GM21717 (cell line): ENCODE measurements around the gene ASCL1.

Experiments
- ATAC-seq: cut with Tn5 transposase; IDR thresholded peaks from one replicate; pipeline ENCODE4 v1.9.1; 2021; ENCODE audit warnings: mild to moderate bottlenecking, moderate library complexity; ENCODE audit not compliant: unreplicated experiment

Gene ASCL1

DNA sequence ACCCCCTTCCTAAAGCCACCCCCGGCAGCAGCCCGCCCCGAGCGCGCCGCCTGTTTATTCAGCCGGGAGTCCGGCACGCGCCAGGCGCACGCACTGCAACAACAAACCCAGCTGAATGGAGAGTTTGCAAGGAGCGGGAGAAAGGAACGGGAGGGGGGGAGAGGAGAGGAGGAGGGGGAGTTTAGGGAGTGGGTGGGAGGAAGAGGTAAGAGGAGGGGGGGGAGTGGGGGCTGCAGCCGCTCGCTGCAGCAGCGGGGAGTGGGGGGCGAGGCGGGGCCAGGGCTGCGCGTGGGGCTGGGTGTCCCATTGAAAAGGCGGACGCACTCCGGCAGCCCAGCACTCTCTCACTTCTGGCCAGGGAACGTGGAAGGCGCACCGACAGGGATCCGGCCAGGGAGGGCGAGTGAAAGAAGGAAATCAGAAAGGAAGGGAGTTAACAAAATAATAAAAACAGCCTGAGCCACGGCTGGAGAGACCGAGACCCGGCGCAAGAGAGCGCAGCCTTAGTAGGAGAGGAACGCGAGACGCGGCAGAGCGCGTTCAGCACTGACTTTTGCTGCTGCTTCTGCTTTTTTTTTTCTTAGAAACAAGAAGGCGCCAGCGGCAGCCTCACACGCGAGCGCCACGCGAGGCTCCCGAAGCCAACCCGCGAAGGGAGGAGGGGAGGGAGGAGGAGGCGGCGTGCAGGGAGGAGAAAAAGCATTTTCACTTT, at the start of gene ASCL1:
ASCL1 (plus strand) TSS at position 336 of the 712 bp plus-strand sequence. CDS start 571 bp downstream, outside the sequence.
- ATAC-seq, result no peak

DNA sequence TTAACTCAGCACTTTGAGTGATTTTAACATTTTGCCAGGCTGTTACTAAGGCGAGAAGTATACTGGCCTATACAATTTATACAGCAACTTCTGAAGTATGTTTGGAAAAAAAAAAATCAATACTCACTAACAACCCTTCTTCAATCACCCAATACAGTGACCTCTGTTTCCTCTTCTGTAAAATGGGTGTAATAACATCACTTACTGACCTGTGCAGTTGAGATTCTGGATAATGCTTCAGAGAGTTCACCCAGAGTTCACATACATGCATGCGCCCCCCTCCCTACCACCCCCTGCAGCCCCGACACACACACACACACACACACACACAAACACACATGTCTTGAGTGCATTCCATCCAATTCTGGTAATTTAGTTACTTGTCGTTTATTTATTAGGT, 49.6 kb upstream of the ASCL1 start:
- ATAC-seq, result no peak

DNA sequence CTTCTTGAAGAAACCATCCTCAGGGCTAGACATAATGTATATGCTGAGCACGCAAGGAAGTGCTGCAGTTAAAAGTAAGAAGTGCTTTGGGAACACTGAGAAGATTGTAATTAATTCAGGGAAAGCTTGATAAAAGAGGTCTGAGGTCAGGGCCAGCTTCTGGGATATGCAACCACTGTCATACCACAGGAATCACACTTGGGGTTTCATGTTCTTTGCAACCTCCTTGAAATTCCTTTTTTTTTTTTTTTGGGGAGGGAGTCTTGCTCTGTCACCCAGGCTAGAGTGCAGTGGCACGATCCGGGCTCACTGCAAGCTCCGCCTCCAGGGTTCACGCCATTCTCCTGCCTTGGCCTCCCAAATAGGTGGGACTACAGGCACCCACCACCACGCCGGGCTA, 47.3 kb upstream of the ASCL1 start:
- ATAC-seq, result no peak

DNA sequence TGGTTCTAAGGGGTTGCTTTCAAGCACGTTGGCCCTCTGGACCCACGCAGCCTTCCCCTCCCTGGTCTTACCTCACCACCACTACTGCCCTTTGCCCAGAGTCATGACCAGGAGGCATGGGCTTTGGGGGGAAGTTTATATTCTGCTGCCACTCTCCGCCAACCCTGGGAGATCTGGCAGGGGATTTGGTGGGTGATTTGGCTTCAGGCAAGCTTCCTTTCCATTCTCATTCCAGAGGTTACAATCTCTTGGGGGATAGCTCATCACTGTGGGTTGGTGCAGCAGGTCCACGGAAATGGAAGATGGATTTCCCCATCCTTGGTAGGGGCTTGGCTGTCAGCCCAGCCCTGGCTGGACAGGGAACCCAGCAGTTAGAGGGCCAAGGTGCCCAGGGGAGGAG, 46.7 kb upstream of the ASCL1 start:
- no peak for ATAC-seq

DNA sequence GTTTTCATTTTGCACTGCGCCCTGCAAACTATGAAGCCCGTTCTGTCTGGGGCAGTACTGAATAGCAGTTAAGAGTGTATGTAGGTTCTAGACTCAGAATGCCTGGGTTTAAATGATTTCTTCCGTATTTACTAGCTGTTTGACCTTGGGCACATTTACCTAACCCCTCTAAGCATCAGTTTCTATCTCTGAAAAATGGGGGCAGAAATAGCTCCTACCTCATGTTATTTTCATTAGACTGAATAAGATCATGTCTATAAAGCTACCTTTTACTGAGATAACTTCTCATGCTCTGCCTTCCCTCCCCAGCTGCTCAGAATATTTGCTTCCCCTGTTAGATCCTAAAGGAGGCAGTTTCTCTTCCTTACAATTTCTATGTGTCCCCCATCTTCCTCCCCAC, 46.2 kb upstream of the ASCL1 start:
- no peak for ATAC-seq

DNA sequence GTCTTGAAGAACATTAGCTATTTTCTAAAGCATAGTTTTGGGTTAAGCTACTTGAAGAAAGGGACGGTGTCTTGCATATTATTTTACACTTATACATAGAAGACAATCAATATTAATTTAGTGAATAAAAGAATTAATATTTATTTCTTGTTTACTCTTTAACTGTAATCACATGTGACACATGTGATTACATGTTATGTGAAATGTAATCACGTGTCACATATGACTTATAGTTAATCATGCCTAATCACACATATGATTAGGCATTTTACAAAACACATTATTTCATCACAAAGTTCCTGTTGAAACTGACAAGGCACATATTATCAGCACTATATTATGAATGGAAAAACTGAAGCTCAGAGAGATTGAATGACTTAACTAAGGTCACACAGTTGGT, 45.2 kb upstream of the ASCL1 start:
- no peak for ATAC-seq

DNA sequence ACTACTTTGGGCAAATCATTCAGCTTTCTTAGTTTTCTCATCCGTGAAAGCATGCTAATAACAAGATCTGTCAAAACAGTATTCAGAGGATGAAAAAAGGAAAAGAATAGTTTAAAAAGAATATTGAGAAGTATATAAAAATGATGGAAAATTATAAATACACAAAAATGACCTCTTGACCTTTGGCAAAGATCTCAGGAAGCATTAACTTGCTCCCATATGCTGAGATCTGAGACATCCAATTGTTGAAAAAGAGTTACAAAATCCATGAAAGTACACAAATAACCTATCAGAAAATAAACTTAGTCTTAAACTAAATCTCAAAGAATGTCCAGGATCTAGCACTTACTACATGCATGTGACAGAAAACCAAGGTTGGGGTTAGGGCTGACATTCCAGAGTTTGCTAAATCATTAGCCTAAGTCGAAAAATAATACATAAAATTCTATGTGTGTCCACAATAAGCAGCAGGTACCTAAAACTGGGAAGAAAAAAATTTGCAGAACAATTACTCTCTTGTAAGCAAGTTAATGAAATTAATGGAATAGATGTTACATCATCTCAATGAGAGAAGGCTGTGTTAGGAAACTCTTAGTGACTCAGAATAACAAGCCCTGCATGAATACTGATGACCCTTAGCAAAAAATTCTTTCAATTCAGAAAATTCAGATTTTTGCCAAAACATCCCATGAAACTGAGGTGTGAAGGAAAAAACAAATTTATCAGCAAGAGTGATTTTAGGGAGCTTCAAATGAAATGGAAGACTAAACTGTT, 43.8 kb upstream of the ASCL1 start:
- no peak for ATAC-seq

DNA sequence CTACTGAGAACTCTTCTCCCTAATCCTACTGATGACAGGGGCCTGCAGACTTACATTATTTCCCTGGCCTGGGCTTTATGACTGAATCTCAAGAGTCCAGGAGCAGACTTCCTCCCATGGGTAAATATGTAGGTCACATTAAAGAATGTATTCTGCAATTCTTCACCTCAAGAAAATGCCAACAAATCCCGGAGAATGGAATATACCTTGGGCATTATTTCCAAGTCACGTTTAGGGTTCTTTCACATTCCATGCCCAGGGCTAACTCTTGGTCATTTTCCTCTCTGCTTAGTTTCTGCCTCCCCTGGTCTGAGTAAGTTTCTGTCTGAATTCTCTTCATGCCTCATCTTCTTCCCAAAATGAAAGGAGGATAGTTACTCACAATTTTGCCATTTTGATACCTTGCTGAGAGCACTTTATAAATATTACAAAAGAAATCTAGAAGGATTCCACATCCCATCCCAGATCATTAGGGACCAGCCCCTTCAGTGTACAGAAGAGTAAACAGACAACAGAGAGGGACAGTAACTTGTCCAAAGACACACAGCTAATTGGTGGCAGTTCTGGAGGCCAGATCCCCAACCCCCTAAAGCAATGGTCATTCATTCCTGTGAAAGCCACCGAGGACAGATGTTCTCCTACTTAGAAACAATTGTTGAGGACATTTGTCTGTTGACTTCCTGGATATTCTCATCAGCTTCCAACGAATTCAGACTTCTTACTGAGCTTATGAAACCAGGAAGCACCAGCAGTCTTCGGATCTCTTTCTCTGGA, 41.0 kb upstream of the ASCL1 start:
- ATAC-seq, result no peak

DNA sequence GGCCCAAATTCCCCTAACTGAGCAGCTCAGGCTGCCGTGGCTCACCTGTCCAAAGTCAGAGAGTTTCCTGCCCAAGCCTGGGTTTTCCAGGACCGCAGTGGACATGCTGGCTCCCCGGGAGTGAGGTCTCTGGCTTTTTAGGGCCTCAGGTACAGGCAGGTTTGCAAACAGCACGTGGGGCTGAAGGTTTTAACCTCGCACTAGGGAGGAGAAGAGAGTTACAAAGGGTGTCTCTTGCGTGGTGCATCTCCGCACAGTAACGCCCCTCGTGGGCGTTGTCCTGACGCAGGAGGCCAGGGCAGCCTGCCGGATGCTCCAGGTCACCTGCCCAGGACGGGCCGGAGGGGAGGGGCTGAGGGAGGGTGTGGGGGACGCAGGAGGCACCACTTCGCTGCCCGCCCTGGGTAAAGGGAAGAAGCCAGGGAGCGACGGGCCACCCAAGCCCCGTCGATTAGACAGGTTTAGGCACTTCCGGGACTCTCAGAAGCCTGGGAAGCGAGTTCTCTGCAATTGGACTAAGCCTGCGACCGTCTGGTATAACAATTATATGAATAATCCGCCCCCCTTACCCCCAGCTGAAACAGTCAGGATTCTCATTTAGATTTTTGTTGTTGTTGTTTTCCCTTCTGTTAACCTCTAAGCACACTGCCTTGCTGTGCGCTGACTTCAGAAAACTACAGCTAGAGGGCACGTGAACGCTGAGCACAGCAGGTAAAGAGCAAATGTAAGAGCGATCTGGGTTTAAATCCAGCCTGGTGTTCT, 40.3 kb upstream of the ASCL1 start, which contains the start of gene PAH:
PAH (minus strand) TSS at position 219 of the 762 bp plus-strand sequence; CDS start at position 105, 114 bp downstream.
- no peak for ATAC-seq

DNA sequence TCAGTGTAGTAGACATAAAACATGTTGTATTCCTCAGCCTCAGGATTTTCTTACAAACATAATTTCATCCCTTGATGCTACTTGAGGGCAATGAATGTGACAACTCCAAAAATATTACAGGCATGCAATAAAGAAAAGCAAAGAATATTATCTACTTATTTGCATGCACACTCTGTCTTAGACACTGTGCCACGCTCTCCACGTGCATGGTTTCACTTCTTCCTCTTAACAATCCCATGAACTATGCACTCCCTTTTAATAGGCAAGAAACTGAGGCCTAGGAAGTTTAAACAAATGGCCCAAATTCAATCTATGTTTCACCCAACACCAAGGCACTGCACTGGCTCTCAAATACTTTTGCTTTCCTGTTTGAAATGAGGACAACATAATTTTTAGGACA, 38.6 kb upstream of the ASCL1 start:
- no peak for ATAC-seq

DNA sequence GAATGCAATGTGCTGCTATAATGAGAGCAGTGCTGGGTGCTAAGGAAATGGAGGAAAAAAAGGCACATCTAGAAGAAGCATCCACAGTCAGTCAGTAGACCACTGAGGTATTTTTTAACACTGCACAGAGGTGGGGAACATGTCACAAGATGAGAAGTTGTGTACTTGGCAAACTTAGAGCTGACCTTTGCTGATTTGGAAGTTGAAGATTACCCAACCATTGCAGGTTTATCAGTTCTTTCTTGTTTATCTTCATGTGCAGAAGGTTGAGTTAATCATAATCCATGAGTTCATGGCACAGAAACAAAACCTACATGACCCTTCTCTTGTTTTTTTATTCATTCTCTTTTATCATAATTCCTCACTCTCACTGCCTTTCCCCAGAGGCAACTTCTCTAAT, 37.2 kb upstream of the ASCL1 start:
- no peak for ATAC-seq

DNA sequence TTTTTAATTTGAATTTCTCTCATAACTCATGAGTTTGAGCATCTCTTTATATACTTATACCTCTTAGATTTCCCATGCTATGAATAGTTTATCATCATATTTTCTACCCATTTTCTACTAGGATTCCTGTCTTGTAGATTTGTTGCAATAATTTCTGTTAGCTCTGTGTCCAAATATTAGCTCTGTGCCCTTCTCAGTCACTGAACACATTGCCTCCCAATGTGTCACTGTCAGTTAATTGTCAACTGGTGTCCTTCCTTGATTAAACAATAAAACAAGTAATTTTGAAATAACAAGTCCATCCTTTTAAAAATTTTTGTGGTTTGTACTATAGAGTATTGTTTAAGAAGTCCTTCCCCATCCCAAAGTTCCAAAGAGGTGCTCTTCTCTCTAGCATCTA, 36.2 kb upstream of the ASCL1 start:
- no peak for ATAC-seq

DNA sequence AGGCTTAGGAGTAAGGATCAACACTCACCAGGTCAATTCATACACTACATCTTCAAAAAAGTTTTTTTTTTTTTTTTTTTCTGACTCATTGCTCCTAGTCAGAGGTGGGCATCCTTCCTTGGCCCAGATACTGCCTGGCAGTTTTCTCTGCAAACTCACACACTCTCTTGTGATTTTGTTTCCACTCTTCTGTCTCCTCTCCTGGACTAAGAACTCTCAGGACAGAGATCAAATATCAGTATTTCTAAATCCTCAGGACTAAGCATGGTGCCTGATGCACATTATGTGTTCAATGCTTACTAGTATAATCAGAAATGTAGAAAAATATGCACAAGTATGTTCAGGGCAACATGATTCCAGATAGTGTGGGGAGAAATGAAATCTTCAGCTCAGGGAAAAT, 30.3 kb upstream of the ASCL1 start:
- no peak for ATAC-seq

DNA sequence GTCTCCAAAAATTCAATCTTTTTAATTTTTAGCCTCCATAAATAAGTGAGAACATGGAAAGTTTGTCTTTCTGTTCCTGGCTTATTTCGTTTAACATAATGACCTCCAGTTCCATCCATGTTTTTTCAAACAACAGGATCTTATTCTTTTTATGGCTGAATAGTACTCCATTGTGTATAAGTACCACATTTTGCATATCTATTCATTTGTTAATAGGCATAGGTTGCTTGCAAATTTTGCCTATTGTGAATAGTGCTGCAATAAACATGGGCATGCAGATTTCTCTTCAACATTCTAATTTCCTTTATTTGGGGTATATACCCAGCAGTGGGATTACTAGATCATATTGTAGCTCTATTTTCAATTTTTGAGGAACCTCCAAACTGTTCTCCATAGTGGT, 24.3 kb upstream of the ASCL1 start:
- ATAC-seq, result no peak

DNA sequence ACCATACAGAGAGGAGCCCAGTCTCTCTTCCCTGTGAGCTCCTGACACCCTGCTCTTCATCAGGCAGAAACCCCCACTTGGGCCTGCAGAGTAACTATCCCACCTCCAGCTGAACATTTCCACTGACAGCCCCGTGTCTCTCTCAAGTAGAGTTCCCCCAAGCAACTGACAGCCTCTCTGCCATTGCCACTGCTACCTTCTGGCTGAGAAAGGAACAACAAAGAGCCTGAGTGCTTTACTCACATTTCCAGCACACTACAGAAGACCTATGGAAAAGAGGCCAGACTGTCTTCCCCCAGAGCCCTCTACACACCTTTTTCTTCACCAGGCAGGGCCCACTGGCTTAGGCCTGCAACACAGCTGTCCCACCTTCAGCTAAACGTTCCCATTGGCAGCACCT, 18.4 kb upstream of the ASCL1 start:
- no peak for ATAC-seq

DNA sequence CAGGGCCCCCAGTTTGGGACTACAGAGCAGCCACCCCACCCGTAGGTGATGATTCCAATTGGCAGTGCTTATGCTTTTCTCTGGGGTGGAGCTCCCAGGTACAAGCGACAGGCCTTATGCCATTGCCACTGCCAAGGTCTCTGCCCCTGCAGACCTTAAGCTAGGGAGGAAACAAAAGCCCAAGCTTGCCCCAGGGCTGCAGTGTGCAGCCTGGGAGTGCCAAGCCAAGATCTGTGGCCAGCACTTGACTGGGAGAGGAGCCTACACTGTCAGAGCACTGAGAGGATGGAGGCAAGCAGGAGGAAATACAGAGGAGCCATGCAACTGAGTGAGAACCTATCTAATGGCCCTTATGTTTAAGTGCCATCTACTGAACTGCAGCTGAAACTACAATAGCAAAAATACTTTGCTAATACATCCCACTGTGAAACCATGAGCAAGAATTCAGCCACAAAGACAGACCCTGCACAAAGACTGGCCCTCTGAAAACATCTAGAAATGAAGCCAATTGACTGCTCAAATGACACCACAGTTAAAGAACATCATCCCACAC, 17.7 kb upstream of the ASCL1 start:
- no peak for ATAC-seq

DNA sequence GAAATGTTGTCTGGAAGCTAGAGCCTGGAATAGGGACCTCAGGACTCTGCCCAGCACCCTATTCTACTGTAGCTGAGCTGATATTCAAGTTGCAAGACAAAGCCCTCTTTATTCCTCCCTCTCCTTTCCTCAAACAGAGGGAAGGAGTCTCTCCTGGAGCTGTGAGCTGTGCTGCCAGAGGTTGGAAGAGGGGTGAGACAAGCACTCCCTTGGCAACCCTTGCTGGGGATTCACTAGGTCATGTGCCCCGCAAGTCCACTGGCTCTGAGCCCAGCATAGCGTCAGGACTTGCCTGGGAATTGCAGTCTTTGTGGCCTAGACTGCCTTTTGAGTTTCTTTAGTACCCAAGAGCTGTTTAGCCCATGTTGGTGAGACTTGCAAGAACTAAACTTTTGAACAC, 11.4 kb upstream of the ASCL1 start:
- no peak for ATAC-seq

DNA sequence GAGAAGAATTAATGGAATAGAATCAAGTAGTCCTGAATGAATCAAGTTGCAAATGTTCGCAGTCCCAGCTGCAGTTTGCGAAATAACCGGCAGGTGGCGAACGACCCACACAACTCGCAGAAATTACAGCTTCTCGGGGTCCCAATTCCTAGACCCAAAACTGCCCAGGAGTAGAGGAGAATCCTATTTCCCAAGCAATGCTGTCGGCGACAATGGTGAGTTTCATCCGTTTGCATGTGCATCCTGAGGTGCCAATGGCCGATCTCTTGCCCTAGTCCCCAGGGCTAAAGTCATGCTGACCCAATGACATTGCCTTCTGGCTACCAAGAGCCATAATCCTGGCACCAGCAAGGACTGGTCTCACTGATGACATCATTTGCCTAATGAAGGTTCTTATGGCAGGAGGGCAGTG, 8.5 kb upstream of the ASCL1 start:
- no peak for ATAC-seq

DNA sequence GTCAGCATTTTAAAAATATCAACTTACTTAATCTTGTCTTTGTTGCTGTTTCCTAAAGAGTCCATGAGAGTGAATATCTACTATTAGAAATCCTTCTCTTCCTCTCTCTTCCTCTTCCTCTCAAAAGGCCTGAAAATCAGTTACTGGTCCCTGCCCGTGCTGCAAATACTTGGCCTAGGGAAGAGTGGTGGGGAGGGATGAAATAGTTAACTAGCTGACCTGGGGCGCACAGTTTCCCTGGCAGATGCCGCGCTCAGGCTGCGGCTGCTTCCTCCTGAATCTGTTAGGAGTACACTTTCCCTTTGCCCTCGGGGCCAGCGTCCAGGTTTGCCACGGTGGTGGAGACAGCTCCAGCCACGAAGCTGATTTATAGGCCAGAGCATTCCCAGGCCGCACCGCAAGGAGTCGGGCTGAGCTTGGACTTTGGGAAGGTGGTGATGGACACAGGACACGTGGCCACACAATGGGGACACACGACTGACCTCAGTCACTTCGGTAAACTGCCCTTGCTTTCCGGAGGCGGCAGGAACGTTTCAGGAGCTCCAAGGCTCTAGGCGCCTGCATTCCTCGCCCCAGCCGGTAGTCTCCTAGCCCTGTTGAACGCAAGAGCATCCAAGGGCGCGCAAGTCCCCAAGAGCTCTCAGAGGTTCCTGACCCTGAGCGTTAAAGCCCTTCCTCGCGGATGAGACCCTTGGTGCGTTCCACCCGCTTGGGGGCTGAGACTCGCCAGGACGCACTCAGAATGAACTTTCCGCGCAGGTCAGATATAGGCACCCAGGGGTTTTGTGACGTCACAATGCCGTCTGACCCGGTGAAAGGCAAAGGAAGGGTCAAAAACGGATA, 7.1 kb upstream of the ASCL1 start:
- no peak for ATAC-seq
